ENCODE results near the gene ATP5ME.
"Not testable (repeated sequence)": the region's sequence is repeated elsewhere in the genome, so short reads cannot be mapped to it uniquely, and the experiment has no call there.

The ATP5ME gene

DNA sequence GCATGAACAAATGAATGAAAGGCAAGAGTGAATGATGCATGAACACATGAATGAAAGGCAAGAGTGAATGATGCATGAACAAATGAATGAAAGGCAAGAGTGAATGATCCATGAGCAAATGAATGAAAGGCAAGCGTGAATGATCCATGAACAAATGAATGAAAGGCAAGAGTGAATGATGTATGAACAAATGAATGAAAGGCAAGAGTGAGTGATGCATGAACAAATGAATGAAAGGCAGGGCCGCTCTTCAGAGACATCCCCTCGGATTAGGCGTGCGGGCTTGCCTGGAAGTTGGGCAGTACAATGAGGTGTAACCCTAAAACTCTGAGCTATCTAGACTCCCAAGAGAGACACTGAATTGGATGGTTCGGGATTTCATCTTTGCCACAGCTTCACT lies 35.3 kb upstream of the ATP5ME start:
- no peak overlapping the region for H3K4me3 ChIP-seq (ENCODE audit: low read length)
- TF ChIP-seq, protein P1, sequence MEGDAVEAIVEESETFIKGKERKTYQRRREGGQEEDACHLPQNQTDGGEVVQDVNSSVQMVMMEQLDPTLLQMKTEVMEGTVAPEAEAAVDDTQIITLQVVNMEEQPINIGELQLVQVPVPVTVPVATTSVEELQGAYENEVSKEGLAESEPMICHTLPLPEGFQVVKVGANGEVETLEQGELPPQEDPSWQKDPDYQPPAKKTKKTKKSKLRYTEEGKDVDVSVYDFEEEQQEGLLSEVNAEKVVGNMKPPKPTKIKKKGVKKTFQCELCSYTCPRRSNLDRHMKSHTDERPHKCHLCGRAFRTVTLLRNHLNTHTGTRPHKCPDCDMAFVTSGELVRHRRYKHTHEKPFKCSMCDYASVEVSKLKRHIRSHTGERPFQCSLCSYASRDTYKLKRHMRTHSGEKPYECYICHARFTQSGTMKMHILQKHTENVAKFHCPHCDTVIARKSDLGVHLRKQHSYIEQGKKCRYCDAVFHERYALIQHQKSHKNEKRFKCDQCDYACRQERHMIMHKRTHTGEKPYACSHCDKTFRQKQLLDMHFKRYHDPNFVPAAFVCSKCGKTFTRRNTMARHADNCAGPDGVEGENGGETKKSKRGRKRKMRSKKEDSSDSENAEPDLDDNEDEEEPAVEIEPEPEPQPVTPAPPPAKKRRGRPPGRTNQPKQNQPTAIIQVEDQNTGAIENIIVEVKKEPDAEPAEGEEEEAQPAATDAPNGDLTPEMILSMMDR (IDR thresholded peaks at IDR 0.05; ENCODE audit: insufficient read depth, low read depth, low read length, missing control alignments), result no peak
- no peak for DNase-seq (ENCODE audit: low read depth)

GRCh38 chr4:708631-708933 lies 34.5 kb upstream of the ATP5ME start:
- DNase-seq (ENCODE audit: low read depth), result no peak
- TF ChIP-seq, protein P1 (IDR thresholded peaks at IDR 0.05; ENCODE audit: insufficient read depth, low read depth, low read length, missing control alignments), result no peak
- H3K4me3 ChIP-seq (ENCODE audit: low read length), result no peak overlapping the region

GRCh38 chr4:707929-708630 lies 34.0 kb upstream of the ATP5ME start:
- H3K4me3 ChIP-seq (ENCODE audit: low read length), result no peak overlapping the region
- TF ChIP-seq, protein P1 (IDR thresholded peaks at IDR 0.05; ENCODE audit: insufficient read depth, low read depth, low read length, missing control alignments), result no peak
- no peak for DNase-seq (ENCODE audit: low read depth)

DNA sequence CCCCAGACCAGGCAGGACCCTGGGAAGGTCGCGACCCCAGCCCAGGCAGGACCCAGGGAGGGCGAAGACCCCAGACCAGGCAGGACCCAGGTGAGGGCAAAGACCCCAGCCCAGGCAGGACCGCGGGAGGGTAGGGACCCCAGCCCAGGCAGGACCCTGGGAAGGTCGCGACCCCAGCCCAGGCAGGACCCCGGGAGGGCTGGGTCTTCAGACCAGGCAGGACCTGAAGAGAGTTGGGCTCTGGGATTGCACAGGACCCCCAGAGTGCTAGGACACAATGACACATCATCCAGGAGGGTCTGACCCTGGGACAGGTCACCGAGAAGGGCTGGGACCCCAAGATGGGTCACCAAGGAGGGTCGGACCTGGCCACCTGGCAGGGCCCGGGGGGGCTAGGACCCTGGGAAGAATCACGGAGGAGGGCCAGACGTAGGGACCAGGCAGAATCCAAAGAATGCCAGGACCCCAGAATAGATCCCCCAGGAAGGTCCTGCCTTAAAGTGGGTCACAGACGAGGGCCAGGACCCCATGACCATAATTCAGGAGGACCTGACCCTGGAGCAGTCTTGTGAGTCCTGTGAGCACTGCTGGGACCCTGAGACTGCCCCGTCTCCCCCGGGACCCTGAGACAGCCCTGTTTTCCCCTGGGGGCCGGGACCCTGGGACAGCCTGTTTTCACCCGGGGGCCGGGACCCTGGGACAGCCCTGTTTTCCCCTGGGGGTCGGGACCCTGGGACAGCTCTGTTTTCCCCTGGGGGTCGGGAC lies 32.9 kb upstream of the ATP5ME start:
- DNase-seq (ENCODE audit: low read depth), result no peak
- peak overlapping the region; percentile 78 for H3K4me3 ChIP-seq (ENCODE audit: low read length)
- TF ChIP-seq, protein P1 (IDR thresholded peaks at IDR 0.05; ENCODE audit: insufficient read depth, low read depth, low read length, missing control alignments), result no peak

DNA sequence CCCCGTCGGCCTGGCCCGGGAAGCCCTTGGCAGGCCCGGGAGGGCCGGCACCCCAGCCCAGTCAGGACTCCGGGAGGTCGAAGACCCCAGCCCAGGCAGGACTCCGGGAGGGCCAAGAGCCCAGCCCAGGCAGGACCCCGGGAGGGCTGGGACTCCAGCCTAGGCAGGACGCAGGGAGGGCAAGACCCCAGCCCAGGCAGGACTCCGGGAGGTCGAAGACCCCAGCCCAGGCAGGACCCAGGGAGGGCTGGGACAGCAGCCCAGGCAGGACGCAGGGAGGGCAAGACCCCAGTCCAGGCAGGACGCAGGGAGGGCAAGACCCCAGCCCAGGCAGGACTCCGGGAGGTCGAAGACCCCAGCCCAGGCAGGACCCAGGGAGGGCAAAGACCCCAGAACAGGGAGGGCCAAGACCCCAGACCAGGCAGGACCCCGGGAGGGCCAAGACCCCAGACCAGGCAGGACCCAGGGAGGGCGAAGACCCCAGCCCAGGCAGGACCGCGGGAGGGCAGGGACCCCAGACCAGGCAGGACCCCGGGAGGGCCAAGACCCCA lies 32.1 kb upstream of the ATP5ME start:
- DNase-seq (ENCODE audit: low read depth), result not testable (repeated sequence)
- H3K4me3 ChIP-seq (ENCODE audit: low read length), result peak overlapping the region; percentile 78

DNA sequence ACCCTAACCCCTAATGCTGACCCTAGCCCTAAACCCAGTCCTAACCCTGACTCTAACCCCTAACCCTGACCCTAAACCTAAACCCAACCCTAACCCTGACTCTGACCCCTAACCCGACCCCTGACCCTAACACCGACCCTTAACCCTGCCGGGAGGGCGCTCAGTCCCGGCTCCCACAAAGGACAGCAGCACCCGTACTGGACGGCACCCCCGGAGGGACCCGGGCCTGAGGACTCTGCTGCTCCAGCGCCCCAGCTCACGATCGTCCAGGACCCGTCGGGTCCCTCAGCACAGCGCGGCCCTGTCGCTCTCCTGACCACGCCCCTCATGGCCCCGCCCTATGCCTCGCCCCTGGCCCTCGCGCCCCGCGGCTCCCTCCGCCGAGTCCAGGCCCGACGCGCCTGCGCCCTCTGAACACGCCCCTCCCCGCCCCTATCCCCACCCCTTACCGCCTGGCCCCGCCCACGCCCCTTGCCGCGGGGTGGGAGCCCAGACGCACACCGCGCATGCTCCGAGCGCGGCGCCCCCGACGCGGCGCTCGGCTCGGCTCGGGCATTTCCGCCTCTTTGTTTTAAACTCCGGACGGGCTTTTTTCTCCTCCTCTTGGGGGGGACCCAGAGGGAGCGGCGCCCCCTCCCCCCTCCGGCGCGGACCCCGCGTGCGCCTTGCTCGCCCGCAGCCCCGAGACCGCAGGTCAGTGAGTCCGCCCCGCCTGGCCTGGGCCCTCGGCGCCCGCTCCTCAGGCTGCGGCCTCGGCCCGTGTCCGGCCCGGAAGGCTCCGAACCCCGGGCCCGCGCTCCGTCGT lies 31.4 kb upstream of the ATP5ME start, which contains the start of gene PCGF3:
Gene PCGF3, plus strand, starts transcription at position 555 of the 805 bp plus-strand sequence. CDS start 27,849 bp downstream, outside the sequence.
- TF ChIP-seq, protein P1 (IDR thresholded peaks at IDR 0.05; ENCODE audit: insufficient read depth, low read depth, low read length, missing control alignments), result no peak
- peak; percentile 97 for DNase-seq (ENCODE audit: low read depth)
- H3K4me3 ChIP-seq (ENCODE audit: low read length), result peak within 1 kb of the TSS; percentile 78

DNA sequence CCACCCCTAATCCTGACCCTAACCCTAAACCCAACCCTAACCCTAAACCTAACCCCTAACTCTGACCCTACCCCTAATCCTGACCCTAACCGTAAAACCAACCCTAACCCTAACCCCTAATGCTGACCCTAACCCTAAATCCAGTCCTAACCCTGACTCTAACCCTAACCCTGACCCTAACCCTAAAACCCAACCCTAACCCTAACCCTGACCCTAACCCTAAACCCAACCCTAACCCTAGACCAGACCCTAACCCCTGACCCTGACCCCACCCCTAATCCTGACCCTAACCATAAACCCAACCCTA lies 30.8 kb upstream of the ATP5ME start:
- TF ChIP-seq, protein P1 (IDR thresholded peaks at IDR 0.05; ENCODE audit: insufficient read depth, low read depth, low read length, missing control alignments), result no peak
- no peak for DNase-seq (ENCODE audit: low read depth)
- peak overlapping the region; percentile 44 for H3K4me3 ChIP-seq (ENCODE audit: low read length)

Data from epithelial cell of esophagus (primary cell).